ENCODE data around the gene RAMAC.
A peak's percentile ranks its signal among the peaks of the same experiment; 100 is the strongest.

RAMAC gene

DNA sequence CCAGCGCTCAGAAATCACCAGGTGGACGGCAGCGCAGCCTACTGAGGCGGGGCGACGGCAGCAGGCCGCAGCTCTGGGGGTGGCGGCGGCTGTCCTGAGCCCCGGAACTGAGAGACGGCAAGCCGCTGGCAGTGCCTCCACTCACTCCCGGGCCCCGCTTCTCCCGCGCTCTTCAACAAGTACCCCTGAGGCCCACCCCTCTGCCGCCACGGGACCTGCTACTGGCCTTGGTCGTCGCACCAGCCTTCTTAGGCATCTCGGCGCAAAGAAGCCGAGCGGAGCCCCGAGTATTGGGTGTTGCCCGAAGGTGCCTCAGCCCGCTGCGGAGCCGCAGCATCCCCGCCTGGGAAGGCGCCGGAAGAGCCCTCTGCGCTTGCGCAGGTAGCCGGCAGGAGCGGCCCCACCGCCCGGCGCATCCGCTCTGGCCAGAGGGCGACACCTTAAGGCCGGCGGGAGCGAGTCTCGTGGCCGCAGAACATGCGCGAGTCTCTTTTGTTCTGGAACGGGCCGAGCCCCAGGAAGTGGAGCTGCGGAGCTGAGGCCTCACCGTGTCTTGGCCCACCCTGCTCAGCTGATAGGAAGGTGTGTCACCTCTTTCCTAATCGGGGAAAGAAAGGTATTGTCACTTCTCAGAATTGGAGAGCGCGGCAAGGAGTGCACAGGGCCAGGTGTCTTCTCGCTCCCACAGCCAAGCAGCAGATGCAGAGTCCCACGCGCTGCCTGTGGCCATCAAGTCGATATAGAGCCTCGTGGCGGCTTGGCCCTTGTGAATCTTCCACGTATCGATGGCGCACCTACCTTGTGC, 25.5 kb downstream of the RAMAC start, which contains the start of gene C15orf40:
TSS of gene C15orf40 (minus strand) at position 369 of the 805 bp plus-strand sequence. CDS start at position 337, 32 bp downstream.
- Histone ChIP-seq H3K4me1 (ENCODE audit: control extremely low read depth in 1 of 4, control insufficient read depth in 4 of 4, insufficient read depth in 4 of 4, low read length in 3 of 4) (peaks cover 18 to 37% (median 24%) of the 10 kb centered on the region in 4 experiments), H3K4me3 (ENCODE audit: control insufficient read depth in 1 of 7, extremely low read depth in 1 of 7, insufficient read depth in 4 of 7, low read depth in 2 of 7, low read length in 6 of 7) (peak within 1 kb of the TSS; percentile 69 to 94 (median 90)), H3K9me3 (ENCODE audit: control extremely low read depth in 1 of 5, control insufficient read depth in 4 of 5, insufficient read depth in 2 of 5, low read depth in 1 of 5, low read length in 4 of 5) (no peaks in the 10 kb centered on the region), H3K27me3 (replicated peaks in 2 of 5; ENCODE audit: control insufficient read depth in 4 of 5, insufficient read depth in 5 of 5, low read length in 4 of 5) (no peaks in the 10 kb centered on the region), H3K36me3 (ENCODE audit: control insufficient read depth in 4 of 4, insufficient read depth in 4 of 4, low read length in 3 of 4) (peaks cover 12 to 30% (median 23%) of the 10 kb centered on the region in 4 experiments), H3K27ac (ENCODE audit: insufficient read depth in 1 of 2, low read depth in 1 of 2, low read length in 2 of 2, poor library complexity in 1 of 2, severe bottlenecking in 2 of 2) (peak within 1 kb of the TSS; percentile 61 to 77)
- POLR2A ChIA-PET = interaction anchor here (1.3 kb wide), 1 partner anchor 197 kb away, joined by 6 read pairs; the partner anchor contains the start of gene HDGFL3
- DNase-seq = peak; percentile 81 to 87 (median 83)
- CTCF ChIA-PET = interaction anchor here (0.6 to 4.7 kb wide), 15 partner anchors 9 to 369 kb away, joined by 3 to 37 read pairs (median 3); partner anchors contain the start of gene HDGFL3
- WGBS (ENCODE audit: insufficient coverage) = under 1% methylated on average over 58 of the region's 64 CpGs

DNA sequence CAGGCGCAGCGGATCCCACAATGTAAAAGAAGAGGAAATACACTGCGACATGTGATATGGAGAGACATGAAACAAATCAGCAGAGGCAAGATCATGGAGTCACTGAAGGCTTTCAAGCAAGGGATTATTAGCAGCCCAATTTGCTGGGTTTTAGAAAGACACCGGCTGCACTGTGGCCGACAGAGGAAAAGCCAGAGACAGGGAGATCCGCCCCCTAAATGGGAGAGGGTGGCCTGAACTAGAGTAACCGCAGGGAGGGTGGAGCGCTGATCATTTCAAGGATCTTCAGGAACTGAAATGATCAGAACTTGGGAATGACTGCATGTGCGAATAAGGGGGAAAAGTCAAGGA, 26.0 kb downstream of the RAMAC start:
- H3K4me1 ChIP-seq (ENCODE audit: control extremely low read depth in 1 of 4, control insufficient read depth in 4 of 4, insufficient read depth in 4 of 4, low read length in 3 of 4) = peaks cover 18 to 37% (median 24%) of the 10 kb centered on the region in 4 experiments
- DNase-seq = no peak
- H3K9me3 ChIP-seq (ENCODE audit: control extremely low read depth in 1 of 5, control insufficient read depth in 4 of 5, insufficient read depth in 2 of 5, low read depth in 1 of 5, low read length in 4 of 5) = no peaks in the 10 kb centered on the region
- H3K27ac ChIP-seq (ENCODE audit: insufficient read depth in 1 of 2, low read depth in 1 of 2, low read length in 2 of 2, poor library complexity in 1 of 2, severe bottlenecking in 2 of 2) = peak overlapping the region; percentile 59 to 77
- WGBS (ENCODE audit: insufficient coverage) = 39% methylated on average over 9 of the region's 9 CpGs
- no peaks in the 10 kb centered on the region for H3K27me3 ChIP-seq (replicated peaks in 2 of 5; ENCODE audit: control insufficient read depth in 4 of 5, insufficient read depth in 5 of 5, low read length in 4 of 5)
- ChIA-PET POLR2A (interaction anchor here (0.6 to 1.3 kb wide), 2 partner anchors 137 to 196 kb away, joined by 3 to 6 read pairs; partner anchors contain the start of gene HDGFL3), CTCF (interaction anchor here (0.6 to 4.7 kb wide), 9 partner anchors 9 to 194 kb away, joined by 3 to 37 read pairs (median 3); no protein-coding TSS in a partner anchor)
- H3K36me3 ChIP-seq (ENCODE audit: control insufficient read depth in 4 of 4, insufficient read depth in 4 of 4, low read length in 3 of 4) = peaks cover 10 to 27% (median 20%) of the 10 kb centered on the region in 4 experiments
- peak overlapping the region in 6 of 7 experiments; percentile 77 to 94 (median 90) for H3K4me3 ChIP-seq (ENCODE audit: control insufficient read depth in 1 of 7, extremely low read depth in 1 of 7, insufficient read depth in 4 of 7, low read depth in 2 of 7, low read length in 6 of 7)

DNA sequence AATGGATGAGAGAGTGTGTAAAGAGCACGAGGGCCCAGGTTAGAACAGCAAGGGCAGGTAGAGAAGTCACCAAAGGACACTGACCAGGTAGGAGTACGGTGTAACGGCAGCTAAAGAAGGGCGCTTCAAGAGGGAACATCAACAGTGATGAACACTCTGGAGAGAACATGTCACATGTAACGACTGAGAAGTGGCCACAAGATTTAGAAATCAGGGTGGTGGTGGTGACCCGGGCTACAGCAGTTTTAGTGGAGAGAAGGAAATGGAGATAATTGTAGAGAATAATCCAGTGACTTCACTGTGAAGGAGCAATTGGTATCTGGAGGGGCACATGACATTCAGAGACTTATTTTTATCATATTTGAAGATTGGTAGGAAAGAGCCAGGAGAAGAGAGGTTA, 26.6 kb downstream of the RAMAC start:
- peaks cover 18 to 37% (median 24%) of the 10 kb centered on the region in 4 experiments for H3K4me1 ChIP-seq (ENCODE audit: control extremely low read depth in 1 of 4, control insufficient read depth in 4 of 4, insufficient read depth in 4 of 4, low read length in 3 of 4)
- no peaks in the 10 kb centered on the region for H3K27me3 ChIP-seq (replicated peaks in 2 of 5; ENCODE audit: control insufficient read depth in 4 of 5, insufficient read depth in 5 of 5, low read length in 4 of 5)
- peaks cover 7 to 30% (median 18%) of the 10 kb centered on the region in 4 experiments for H3K36me3 ChIP-seq (ENCODE audit: control insufficient read depth in 4 of 4, insufficient read depth in 4 of 4, low read length in 3 of 4)
- 96% methylated on average over 6 of the region's 6 CpGs for WGBS (ENCODE audit: insufficient coverage)
- no peak for DNase-seq
- ChIA-PET CTCF (interaction anchor here (0.9 to 4.7 kb wide), 3 partner anchors 9 to 44 kb away, joined by 3 to 37 read pairs (median 4); no protein-coding TSS in a partner anchor), POLR2A (interaction anchor here (0.6 kb wide), 1 partner anchor 138 kb away, joined by 3 read pairs; no protein-coding TSS in a partner anchor)
- peak overlapping the region in 5 of 7 experiments; percentile 3 to 94 (median 90) for H3K4me3 ChIP-seq (ENCODE audit: control insufficient read depth in 1 of 7, extremely low read depth in 1 of 7, insufficient read depth in 4 of 7, low read depth in 2 of 7, low read length in 6 of 7)
- no peak overlapping the region for H3K27ac ChIP-seq (ENCODE audit: insufficient read depth in 1 of 2, low read depth in 1 of 2, low read length in 2 of 2, poor library complexity in 1 of 2, severe bottlenecking in 2 of 2)
- no peaks in the 10 kb centered on the region for H3K9me3 ChIP-seq (ENCODE audit: control extremely low read depth in 1 of 5, control insufficient read depth in 4 of 5, insufficient read depth in 2 of 5, low read depth in 1 of 5, low read length in 4 of 5)

DNA sequence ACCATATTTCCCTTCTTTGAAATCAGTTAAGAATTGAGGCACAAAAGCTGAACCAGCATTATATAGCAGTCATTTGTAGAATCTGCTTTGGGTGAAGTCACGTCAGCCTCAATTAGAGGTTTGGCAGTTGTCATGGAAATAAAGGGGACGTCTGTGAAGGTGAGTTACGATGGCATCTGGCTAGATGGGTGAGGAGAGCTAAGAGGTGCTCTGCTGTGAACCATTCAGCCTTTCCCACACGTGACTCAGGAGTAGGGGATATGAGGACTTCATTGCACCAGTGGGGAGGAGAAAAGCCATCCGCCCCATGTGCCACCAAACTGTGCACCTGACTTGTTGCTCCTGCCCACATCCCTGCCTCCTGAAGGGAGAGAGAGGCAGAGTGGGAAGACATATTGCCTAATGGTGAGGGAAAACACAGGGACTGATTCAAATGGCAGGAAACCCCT, 28.2 kb downstream of the RAMAC start:
- Histone ChIP-seq H3K4me3 (ENCODE audit: control insufficient read depth in 1 of 7, extremely low read depth in 1 of 7, insufficient read depth in 4 of 7, low read depth in 2 of 7, low read length in 6 of 7) (no peak overlapping the region), H3K4me1 (ENCODE audit: control extremely low read depth in 1 of 4, control insufficient read depth in 4 of 4, insufficient read depth in 4 of 4, low read length in 3 of 4) (peaks cover 18 to 39% (median 24%) of the 10 kb centered on the region in 4 experiments), H3K9me3 (ENCODE audit: control extremely low read depth in 1 of 5, control insufficient read depth in 4 of 5, insufficient read depth in 2 of 5, low read depth in 1 of 5, low read length in 4 of 5) (no peaks in the 10 kb centered on the region), H3K27me3 (replicated peaks in 2 of 5; ENCODE audit: control insufficient read depth in 4 of 5, insufficient read depth in 5 of 5, low read length in 4 of 5) (no peaks in the 10 kb centered on the region), H3K27ac (ENCODE audit: insufficient read depth in 1 of 2, low read depth in 1 of 2, low read length in 2 of 2, poor library complexity in 1 of 2, severe bottlenecking in 2 of 2) (no peak overlapping the region), H3K36me3 (ENCODE audit: control insufficient read depth in 4 of 4, insufficient read depth in 4 of 4, low read length in 3 of 4) (peaks cover 4 to 30% (median 17%) of the 10 kb centered on the region in 4 experiments)
- CTCF ChIA-PET = interaction anchor here (0.9 to 1.4 kb wide), 3 partner anchors 46 to 95 kb away, joined by 3 to 4 read pairs (median 3); no protein-coding TSS in a partner anchor
- no peak for DNase-seq
- POLR2A ChIA-PET = interaction anchor here (0.6 kb wide), 1 partner anchor 204 kb away, joined by 3 read pairs; no protein-coding TSS in a partner anchor
- 100% methylated on average over 3 of the region's 5 CpGs for WGBS (ENCODE audit: insufficient coverage)

DNA sequence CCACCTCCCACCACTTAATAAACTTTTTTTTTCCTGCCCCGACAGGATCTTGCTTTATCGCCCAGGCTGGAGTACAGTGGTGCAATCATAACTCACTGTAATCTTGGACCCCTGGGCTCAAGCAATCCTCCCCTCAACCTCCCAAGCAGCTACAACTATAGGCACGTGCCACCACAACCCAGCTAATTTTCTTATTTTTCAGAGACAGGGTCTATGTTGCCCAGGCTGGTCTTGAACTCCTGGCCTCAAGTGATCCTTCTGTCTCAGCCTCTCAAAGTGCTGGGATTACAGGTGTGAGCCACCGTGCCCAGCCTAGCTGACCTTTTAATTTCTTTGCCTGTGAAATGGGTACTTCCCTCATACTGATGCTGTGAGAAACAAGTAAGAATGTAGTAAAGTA, 29.4 kb downstream of the RAMAC start:
- no peaks in the 10 kb centered on the region for H3K27me3 ChIP-seq (replicated peaks in 2 of 5; ENCODE audit: control insufficient read depth in 4 of 5, insufficient read depth in 5 of 5, low read length in 4 of 5)
- no peak overlapping the region for H3K27ac ChIP-seq (ENCODE audit: insufficient read depth in 1 of 2, low read depth in 1 of 2, low read length in 2 of 2, poor library complexity in 1 of 2, severe bottlenecking in 2 of 2)
- ChIA-PET CTCF (interaction anchor here (1.1 to 1.4 kb wide), 2 partner anchors 47 to 53 kb away, joined by 3 to 4 read pairs; no protein-coding TSS in a partner anchor), POLR2A (no interaction called here)
- peaks cover 4 to 29% (median 18%) of the 10 kb centered on the region in 4 experiments for H3K36me3 ChIP-seq (ENCODE audit: control insufficient read depth in 4 of 4, insufficient read depth in 4 of 4, low read length in 3 of 4)
- H3K4me3 ChIP-seq (ENCODE audit: control insufficient read depth in 1 of 7, extremely low read depth in 1 of 7, insufficient read depth in 4 of 7, low read depth in 2 of 7, low read length in 6 of 7) = no peak overlapping the region
- no peaks in the 10 kb centered on the region for H3K9me3 ChIP-seq (ENCODE audit: control extremely low read depth in 1 of 5, control insufficient read depth in 4 of 5, insufficient read depth in 2 of 5, low read depth in 1 of 5, low read length in 4 of 5)
- H3K4me1 ChIP-seq (ENCODE audit: control extremely low read depth in 1 of 4, control insufficient read depth in 4 of 4, insufficient read depth in 4 of 4, low read length in 3 of 4) = peaks cover 16 to 33% (median 21%) of the 10 kb centered on the region in 4 experiments
- DNase-seq = no peak
- 93% methylated on average over 4 of the region's 4 CpGs for WGBS (ENCODE audit: insufficient coverage)

DNA sequence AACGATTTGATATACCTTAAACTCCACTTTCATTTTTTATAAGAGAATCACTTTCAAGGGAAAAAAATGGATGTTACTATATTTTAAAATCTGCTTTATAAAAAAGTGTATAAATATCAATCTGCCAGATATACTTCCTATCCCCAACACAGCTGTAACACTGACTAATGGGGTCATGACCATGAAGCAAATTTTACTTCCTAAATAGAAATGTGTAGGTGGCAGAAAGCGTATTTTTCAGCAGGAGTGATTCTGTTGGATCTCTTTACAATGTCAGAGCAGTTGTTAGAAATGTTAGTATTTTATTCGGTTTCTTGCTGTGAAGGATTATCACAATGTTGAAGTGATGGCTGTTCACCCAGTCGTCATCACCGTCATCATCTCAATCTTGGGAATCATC, 30.9 kb downstream of the RAMAC start:
- peaks cover 6 to 42% (median 23%) of the 10 kb centered on the region in 4 experiments for H3K36me3 ChIP-seq (ENCODE audit: control insufficient read depth in 4 of 4, insufficient read depth in 4 of 4, low read length in 3 of 4)
- peaks cover 11 to 26% (median 13%) of the 10 kb centered on the region in 4 experiments for H3K4me1 ChIP-seq (ENCODE audit: control extremely low read depth in 1 of 4, control insufficient read depth in 4 of 4, insufficient read depth in 4 of 4, low read length in 3 of 4)
- no peak overlapping the region for H3K4me3 ChIP-seq (ENCODE audit: control insufficient read depth in 1 of 7, extremely low read depth in 1 of 7, insufficient read depth in 4 of 7, low read depth in 2 of 7, low read length in 6 of 7)
- H3K27me3 ChIP-seq (replicated peaks in 2 of 5; ENCODE audit: control insufficient read depth in 4 of 5, insufficient read depth in 5 of 5, low read length in 4 of 5) = no peaks in the 10 kb centered on the region
- H3K9me3 ChIP-seq (ENCODE audit: control extremely low read depth in 1 of 5, control insufficient read depth in 4 of 5, insufficient read depth in 2 of 5, low read depth in 1 of 5, low read length in 4 of 5) = no peaks in the 10 kb centered on the region
- POLR2A ChIA-PET = interaction anchor here (1.0 kb wide), 1 partner anchor 38 kb away, joined by 3 read pairs; no protein-coding TSS in a partner anchor
- WGBS (ENCODE audit: insufficient coverage) = 100% methylated on average over 2 of the region's 5 CpGs
- H3K27ac ChIP-seq (ENCODE audit: insufficient read depth in 1 of 2, low read depth in 1 of 2, low read length in 2 of 2, poor library complexity in 1 of 2, severe bottlenecking in 2 of 2) = no peak overlapping the region
- CTCF ChIA-PET = interaction anchor here (0.6 to 1.1 kb wide), 2 partner anchors 16 to 50 kb away, joined by 3 read pairs; partner anchors contain the start of gene BTBD1
- DNase-seq = no peak
